DMS114 treated with DMSO at 0.1 percent for 48 hours (cell line): ENCODE results near the gene ENTPD8.

Experiments
- DNase-seq: peaks from one replicate; lab custom pipeline; 2025; ENCODE audit not compliant: unreplicated experiment; lab: John Stamatoyannopoulos, UW

ENTPD8 gene

DNA sequence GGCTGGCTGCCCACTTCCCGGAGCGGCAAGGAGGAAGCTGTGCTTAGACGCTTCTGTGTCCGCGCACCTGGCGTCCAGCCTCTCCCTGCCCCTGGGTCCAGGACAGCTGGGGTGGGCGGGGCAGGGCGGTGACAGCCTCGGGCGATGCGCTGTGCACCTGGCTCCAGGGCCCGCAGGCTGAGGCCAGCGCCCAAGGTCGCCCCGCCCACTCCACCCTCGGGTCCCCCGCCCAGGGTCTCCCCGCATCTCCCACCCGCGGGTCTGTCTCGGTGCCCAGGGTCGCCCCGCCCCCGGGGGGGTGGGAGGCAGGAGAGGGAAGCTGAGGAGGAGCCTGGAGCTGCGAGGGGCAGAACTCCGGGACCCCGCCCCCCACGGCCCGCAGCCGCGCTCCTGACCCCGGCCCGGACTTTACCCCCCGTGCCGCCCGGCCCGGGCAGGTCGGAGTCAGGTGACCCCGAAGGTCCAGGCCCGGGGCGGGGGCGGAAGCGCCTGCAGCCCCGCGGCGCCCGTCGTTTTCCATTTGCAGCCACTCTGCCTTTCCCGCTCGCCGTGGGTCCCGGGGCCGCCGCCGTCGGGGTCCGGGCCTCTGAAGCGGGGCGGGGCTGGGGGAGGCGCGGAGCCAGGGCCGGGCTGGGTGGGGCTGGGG, at the start of gene ENTPD8:
Gene ENTPD8 (minus strand): TSS at position 69 of the 646 bp plus-strand sequence. CDS start 3,072 bp downstream, outside the sequence.
- DNase-seq, result no peak

- DNase-seq, result no peak
Measured at GRCh38 chr9:137490532-137491186, 49.5 kb upstream of the ENTPD8 start.

DNA sequence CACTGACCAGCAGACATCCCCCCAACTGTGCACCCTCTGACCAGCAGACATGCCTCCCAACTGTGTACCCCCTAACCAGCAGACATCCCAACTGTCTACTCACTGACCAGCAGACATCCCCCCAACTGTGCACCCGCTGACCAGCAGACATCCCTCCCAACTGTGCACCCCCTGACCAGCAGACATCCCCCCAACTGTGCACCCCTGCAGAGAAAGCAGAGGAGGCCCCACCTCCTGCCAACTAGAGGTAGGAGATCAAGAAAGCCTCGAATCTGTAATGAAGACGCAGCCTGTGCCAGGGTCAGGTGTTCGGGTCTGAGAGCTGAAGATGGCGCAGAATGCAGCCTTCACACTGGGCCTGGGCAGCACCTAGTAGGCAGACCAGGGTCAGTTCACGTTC, 47.7 kb upstream of the ENTPD8 start:
- DNase-seq, result no peak

- no peak for DNase-seq
Measured at GRCh38 chr9:137488327-137488653, 47.1 kb upstream of the ENTPD8 start.

DNA sequence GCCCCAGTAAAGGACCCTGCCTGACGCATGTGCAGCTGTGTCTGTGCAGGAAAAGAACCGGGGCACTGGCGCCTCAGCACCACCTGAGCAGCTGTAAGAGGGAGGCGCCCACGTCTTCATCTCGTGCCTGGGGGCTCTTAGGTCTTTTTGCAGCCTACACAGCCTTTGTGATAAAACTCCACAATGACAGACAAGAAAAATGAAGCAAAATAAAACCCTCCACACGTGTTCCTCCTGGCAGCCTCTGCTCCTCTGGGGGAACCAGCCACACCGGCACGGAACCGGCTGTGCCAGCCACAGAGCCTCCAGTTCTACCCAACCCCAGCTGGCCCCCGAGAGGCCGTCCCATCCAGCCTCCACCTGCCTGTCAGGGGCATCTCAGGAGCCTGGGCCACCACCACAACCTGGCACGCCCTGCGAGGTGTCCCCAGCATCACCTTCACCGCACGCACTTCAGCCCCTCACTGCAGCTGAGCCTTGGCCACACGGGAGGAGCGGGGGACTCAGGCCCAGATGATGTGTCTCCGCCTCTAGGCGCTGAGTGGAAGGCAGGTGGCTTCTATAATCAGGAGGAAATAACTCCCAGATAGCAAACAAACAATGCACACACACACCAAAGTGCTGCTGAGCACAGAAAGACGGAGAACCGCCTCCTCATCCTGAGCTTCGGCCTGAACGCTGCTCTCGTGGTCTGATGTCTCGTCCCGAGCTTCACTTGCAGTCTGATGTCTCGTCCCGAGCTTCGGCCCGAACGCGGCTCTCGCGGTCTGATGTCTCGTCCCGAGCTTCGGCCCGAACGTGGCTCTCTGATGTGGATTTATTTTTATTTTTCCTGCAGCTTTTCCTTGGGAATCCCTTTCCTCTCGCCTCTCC, 46.5 kb upstream of the ENTPD8 start:
- DNase-seq, result no peak

- DNase-seq, result no peak
Measured at GRCh38 chr9:137486545-137487453, 45.6 kb upstream of the ENTPD8 start.

DNA sequence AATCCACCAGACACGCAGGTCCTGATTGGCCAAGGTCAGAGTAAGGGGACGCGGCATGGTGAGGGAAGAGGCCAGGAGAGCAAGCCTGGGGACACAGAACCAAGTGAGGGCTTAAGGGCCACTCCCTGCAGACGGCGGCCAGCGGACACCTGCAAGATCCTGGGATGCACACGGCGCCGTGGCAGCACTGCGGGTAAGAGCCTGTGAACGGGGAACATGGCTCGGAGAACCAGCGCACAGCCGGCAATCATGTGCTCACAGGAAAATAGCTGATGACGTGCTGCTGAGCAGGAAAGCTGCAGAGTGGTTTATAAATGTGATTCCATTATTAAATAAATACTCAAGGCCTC, 45.0 kb upstream of the ENTPD8 start:
- DNase-seq, result no peak

- no peak for DNase-seq
Measured at GRCh38 chr9:137485343-137486140, 44.4 kb upstream of the ENTPD8 start.

DNA sequence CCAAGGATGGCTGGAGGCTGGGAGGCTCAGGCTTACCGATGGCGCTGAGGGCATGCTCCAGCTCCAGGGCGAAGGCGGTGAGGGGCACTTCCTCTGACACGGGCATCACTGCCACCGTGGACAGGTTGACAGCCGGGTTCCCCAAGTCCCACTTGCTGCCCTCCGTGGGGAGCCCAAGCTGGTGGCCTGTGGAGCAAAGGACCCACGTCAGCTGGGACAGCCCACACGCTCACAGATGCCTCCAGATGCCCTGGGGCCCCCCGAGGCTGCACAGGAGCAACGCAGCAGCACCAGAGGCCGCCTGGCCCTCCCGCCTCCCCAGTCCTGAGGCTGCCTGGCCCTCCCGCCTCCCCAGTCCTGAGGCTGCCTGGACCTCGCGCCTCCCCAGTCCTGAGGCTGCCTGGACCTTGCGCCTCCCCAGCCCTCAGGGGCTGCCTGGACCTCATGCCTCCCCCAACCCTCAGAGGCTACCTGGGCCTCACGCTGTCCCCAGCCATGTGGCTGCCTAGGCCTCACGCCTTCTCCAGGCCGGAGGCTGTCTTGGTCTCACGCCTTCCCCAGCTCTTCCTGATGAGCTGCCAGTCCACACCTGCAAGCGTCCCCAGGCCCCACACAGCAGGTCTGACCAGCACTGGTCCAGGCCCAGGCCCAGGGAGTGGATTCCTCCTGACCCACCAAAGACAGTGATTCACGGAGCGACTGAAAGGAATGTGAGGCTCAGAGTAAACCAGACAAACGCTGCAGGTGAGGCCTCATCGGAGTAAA, 43.6 kb upstream of the ENTPD8 start:
- DNase-seq, result no peak

DNA sequence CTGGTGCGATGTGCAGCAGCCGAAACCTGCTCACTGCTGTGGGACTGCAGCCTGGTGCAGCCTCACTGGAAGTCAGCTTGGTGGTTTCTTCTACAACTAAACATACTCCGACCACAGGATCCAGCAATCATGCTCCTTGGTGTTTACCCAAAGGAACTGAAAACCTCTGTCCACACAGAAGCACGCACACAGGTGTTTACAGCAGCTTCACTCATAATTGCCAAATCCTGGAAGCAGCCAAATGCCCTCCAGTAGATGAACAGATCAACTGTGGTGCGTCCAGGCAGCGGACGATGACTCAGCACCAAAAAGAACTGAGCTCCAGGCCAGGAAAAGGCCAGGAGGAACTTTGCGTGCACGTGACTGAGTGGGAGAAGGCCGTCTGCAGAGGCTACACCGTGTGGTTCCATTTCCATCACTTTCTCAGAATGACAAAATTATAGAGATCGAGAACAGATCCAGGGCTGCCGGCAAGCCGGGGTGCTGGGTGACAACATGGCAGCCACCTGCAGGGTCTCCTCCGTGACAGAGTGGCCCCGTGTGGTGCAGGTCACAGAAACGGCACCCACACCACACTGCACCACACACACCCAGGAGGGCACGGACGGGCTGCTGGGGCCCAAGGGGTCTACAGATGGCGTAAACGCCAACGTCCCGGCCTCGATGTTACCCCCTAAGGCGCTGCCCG, 41.1 kb upstream of the ENTPD8 start:
- no peak for DNase-seq

- DNase-seq, result no peak
Measured at GRCh38 chr9:137480686-137481683, 39.8 kb upstream of the ENTPD8 start.

DNA sequence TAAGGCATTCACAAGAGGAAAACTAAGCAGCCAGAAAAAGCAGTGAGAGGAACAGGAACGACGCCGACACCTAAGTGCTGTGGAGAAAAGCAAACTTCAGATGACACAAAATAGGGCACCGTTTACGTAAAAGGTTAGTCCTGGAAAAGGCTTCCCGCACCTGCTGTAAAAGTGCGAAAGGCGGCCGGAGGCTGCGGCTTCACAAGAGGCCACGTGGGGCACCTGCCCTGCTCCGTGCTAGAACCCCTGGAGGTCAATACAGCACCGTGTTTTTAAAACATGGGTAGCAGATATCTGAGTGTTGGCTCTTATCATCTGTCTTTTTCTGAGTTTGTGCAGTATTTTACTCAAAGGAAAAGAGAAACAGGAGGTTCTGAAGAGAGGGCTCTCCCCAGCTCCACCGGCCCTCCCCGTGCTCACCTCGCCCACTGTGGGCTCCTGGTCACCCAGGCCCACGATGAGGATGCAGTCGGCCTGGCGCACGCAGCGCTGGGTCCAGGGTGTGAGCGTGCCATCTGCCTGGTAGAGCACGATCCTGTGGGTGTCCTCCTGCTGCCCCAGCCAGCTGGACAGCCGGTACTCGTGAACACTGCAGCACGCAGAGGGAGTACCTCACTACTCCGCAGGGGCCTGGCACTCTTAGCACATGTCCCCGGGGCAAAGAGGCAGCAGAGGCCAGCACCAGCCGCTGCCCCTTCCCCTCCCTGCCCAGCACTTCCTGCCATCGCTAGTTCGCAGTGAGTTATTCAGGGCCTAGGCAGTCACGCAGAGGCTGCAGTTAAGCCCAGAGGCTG, 38.9 kb upstream of the ENTPD8 start:
- DNase-seq, result no peak

- DNase-seq, result no peak
Measured at GRCh38 chr9:137478962-137479861, 38.1 kb upstream of the ENTPD8 start.

DNA sequence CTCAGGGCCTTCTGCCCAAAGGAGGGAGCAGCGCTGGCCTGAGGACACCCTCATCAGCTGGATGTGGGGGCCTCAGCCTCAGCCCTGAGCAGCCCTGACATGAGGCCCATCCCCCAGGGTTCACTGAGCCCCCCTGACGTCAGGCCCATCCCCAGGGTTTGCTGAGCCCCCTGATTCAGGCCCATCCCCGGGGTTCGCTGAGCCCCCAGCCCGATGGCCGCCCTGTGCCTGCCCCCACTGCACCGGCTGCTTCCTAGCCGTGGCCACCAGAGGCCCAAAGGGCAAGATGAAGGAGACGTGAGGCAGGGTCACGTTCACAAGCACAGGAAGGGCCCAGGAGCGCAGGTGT, 37.4 kb upstream of the ENTPD8 start:
- DNase-seq, result no peak

DNA sequence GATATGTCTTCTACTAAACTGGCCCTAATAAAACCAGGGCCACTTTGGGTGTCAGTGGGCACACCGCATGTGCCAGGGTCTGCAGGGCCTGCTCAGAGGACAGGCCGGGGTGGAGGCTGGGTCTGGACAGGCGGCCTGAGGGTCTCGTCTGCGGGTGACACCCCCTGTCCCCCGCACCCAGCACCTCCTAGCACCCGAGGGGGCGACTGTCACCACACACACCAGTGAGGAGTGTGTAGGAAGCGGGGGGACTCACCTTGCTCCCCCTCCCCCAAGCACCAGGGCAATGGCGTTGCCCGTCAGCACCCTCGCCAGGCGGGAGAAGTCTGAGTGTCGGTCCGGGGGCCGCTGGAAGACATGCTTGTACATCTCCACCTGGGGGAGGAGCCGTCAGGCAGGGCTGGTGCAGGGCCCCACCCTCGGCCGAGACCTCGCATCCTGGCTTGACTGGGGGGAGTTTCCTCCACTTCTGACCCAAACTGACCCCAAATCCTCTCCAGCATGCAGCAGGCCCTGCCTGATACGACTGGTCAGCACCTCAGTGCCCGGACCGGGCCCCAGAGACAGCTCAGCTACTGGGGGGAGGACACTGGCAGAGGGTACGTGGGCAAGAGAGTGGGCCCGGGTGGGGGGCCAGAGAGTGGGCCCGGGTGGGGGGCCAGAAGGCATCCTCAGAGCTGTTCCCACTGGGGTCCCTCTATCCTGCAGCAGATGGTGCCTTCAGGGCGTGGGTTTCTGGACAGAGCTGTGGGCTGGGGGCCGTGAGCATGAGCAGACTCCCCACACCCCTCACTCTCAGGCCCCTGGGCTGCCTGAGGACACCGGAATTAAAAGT, 36.8 kb upstream of the ENTPD8 start:
- no peak for DNase-seq
